HG03565 (cell line): ENCODE measurements around the gene SH3PXD2B.

Source experiments
- ATAC-seq: cut with Tn5 transposase; IDR thresholded peaks from one replicate; pipeline ENCODE4 v1.9.1; 2021; ENCODE audit warnings: mild to moderate bottlenecking, moderate library complexity; ENCODE audit not compliant: unreplicated experiment

Gene SH3PXD2B

GRCh38 chr5:172453986-172454357 lies 353 bp downstream of the SH3PXD2B start:
- no peak for ATAC-seq

GRCh38 chr5:172453206-172453985 lies 929 bp downstream of the SH3PXD2B start:
- no peak for ATAC-seq

DNA sequence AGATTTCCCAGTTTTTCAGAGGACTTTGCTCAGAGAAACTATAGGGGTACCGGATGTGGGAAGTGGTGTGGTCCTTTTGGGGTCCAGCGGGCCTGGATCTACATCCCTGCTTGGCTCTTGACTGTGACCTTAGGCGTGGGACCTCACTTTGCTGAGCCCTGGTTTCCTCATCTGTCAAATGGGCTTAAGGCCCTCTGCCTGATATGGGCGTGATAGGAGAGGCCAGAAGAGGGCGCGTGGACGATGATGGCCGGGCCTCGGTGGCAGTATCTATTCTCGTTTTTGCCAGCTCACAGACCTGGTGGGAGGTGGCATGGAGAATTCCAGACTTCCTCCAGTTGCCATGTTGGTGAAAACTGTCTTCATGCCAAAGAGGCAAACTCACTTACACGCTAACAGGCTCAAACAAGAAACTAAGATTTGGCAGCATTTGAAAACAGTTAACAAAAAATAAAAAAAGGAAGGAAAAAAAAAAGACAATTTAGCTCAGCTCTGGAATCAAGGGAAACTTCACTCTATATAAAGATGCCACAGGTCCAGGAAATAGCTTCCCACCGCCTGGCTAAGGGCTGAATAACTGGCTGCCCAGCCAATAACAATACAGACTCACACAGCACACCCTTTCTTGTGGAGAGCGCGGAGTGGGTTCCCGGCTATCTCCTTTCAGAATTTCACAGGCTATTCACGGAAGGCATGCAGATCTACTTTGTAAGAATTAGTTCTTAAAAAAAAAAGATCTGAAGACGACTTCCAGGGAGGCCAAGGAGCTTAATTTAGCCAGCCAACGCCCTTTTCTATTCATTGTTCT lies 1.7 kb downstream of the SH3PXD2B start:
- no peak for ATAC-seq

GRCh38 chr5:172451771-172452197 lies 2.5 kb downstream of the SH3PXD2B start:
- no peak for ATAC-seq

- no peak for ATAC-seq
Measured at GRCh38 chr5:172450861-172451695, 3.2 kb downstream of the SH3PXD2B start.

DNA sequence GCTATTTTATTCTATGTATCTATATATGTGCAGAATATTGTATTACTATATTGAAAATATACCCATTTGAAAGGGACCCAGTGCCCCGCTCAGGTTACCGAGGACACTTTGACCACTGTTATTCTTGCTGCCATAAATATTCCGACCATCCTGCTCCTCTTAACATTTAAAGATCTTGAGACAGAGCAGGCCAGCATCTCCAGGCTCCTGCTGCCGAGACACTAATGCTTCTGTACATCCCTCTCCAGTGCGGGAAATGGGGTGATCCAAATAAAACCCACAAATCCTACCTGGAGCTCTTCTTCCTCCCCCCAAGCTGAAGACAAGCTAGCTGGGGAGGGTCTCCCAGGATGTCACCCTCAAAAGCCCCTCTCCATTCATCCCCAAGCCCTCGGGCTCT lies 3.9 kb downstream of the SH3PXD2B start:
- ATAC-seq = no peak

GRCh38 chr5:172448999-172449398 lies 5.3 kb downstream of the SH3PXD2B start:
- ATAC-seq = no peak

- no peak for ATAC-seq
Measured at GRCh38 chr5:172447646-172448365, 6.5 kb downstream of the SH3PXD2B start.

DNA sequence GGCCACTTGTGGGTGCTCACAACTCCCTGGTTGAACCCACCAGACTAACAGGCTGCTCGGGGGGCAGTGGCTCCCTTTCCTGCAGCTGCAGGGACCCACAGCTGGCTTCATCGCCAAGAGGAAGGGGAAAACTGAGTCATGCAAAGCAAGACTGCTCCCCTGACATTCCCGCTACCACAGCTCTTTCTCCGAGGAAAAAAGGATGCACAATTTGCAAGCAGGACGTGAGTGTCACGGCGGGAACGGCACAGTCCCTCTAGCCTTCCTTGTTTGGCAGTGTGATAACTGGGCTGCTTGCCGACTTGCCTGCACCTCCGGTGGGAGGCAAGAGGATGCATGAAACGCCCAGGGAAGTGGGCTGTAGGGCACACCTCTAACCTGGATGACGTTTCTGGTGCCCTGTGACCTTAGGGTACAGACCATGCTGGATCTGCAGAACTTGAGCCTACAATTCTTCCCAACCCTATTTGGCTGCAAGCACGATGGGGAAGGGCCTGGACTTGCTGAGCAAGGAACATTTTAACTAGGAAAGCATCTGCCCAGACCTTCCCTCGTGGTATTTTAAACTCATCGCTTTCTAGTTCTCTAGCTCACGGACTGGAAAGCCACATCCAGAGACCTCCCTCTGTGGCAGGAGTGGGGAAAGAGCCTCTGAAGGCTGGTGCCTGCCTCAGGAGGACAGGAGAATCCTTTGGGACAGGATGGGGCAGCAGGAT lies 7.8 kb downstream of the SH3PXD2B start:
- ATAC-seq = no peak

DNA sequence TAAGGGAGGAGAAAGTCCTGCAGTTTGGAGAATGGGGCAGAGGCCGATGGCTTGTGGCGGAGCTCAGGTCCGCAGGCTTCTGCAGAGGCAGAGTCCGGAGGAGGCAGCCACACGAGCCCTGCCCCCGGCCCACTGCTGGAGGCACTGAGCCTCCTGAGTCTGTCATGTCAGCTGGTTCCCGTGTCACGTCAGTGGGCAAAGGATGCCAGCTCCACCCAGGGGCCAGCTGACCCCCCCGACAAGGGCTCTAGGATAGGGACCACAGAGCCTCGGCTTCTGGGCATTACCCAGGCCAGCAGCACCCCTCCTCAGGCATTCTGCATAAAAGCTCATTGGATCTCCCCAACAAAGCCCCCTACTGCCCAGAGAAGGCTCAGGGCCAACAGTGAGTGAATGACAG lies 8.5 kb downstream of the SH3PXD2B start:
- no peak for ATAC-seq

DNA sequence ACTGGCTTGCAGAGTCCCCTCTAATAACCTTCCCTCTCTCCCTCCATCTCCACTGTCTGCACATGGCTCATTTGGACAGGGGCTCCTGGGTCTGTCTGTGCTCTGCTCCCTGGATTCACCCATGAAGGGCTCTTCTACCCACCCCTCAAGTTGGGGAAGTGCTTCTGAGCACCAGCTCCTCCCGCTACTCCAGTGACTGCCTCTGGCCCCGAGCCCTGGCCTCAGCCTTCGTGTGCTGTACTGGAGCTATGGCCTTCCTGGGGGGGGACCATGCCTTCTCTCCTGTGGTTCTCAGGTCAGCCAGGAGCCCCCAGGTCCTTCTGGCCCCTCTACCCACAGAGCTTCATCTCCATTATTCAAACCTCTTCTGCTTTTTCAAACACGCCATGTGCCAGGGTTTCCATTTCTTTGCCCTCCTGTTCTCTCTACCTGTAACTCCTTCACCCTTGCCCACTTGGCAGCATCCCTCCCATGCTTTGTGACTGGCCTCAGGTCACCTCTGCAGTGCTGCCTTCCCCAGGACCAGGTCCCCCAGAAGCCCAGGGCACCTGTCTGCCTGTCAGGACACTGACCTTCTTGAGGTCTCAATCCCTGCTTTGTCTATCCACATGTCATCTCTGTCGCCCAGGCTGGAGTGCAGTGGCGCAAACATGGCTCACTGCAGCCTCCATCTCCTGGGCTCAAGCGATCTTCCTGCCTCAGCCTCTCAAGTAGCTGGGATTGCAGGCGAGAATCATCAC lies 9.5 kb downstream of the SH3PXD2B start:
- no peak for ATAC-seq

DNA sequence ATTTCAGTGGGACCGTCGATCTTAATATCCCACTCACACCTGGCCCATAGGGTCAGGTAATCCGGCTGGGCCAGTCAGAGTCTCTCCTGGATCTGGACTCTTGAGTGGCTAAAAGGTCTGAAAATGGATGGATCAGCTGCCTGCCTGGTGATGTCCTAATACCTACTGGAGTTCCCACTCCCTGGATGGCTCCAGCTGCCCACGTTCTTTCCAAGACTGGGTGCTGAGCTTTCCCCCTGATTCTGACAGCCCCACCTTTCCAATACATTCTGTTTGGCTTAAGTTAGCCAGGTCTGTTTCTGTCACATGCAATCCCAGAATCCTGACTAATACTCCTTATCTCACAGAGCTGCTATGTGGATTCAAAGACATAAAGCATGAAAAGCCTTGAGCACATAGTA lies 10.2 kb downstream of the SH3PXD2B start:
- ATAC-seq = no peak

GRCh38 chr5:172443441-172444109 lies 10.8 kb downstream of the SH3PXD2B start:
- ATAC-seq = no peak

DNA sequence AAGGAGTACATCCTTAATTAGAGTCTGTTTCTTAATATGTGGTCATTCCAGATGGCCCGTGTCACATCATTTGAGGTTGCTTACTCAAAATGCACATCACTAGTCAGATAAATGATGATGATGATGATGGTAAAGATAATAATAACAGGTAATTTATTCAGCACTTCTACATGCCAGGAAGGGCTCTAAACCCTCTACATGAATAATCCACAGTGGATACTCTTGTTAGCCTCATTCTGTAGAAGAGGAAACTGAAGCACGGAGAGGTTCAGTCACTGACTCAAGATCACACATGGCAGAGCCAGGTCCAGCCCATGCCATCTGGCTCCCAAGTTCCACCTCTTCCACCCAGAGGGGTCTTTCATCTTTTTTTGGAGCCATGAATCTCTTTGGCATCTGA lies 11.7 kb downstream of the SH3PXD2B start:
- ATAC-seq = no peak

DNA sequence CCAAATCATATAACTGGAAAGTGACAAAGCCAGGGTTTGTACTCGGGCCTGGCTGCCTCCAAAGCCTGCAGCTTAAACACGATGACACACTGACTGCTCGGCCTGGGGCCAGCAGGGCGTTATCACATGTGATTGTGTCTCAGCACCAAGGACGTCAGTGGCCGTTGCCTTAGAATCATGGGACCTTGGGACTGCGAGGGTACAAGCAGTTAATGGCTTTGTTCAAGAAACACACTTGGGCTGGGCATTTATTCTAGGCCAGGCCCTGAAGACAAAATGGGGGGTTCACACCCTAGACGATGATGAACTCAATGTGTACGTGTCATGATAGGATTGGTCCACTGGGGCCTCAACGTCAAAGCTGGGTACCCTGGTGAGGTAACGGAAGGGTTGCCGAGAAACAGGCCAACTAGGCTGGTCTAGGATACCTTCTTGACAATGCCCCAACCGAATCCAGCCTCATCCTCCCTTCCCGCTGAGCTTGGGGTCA lies 13.0 kb downstream of the SH3PXD2B start:
- no peak for ATAC-seq

GRCh38 chr5:172440486-172440885 lies 13.8 kb downstream of the SH3PXD2B start:
- ATAC-seq = no peak

GRCh38 chr5:172439785-172440477 lies 14.4 kb downstream of the SH3PXD2B start:
- no peak for ATAC-seq

- ATAC-seq = no peak
Measured at GRCh38 chr5:172438319-172438668, 16.0 kb downstream of the SH3PXD2B start.
